GM12878 (cell line): ENCODE measurements around the gene AMDHD2. TPM values are rescaled to one million over a fixed set of nuclear protein-coding genes. Genes with fewer than 3 reads are reported as not detected.

Experiments used
- ATAC-seq: fragments of 200-7000 bp; cut with Tn5 transposase; 3 replicates; pipeline ENCODE4 v1.9.1; 2020; ENCODE audit warnings: mild to moderate bottlenecking, moderate library complexity
- BruUV-seq: library from RNA; stranded (reverse); fragments of 400-500 nt; replicated peaks from 2 replicates; lab custom pipeline; 2021; lab: Mats Ljungman, UMichigan
- CTCF ChIA-PET: fragments of 300-600 bp; sonication (Branson Sonifier 250); formaldehyde crosslinking; extraction: SDS; loops from one replicate; lab custom pipeline; 2021; ENCODE audit warnings: inconsistent platforms; lab: Yijun Ruan, JAX
- POLR2A ChIA-PET: fragments of 350-600 bp; formaldehyde crosslinking; extraction: SDS; loops from one replicate; lab custom pipeline; 2021; ENCODE audit warnings: inconsistent platforms; lab: Charles Lee
- RAD21 ChIA-PET: fragments of 300-600 bp; sonication (Branson Sonifier 250); formaldehyde crosslinking; loops from one replicate; lab custom pipeline; 2023; ENCODE audit warnings: antibody characterized with exemption; ENCODE audit not compliant: unreplicated experiment; lab: Charles Lee
- SMC1A ChIA-PET: fragments of 300-600 bp; sonication (Branson Sonifier 250); formaldehyde crosslinking; loops from one replicate; lab custom pipeline; 2023; ENCODE audit not compliant: unreplicated experiment, uncharacterized antibody; lab: Charles Lee
- DNase-seq: peaks from one replicate; pipeline ENCODE4 v3.0.0-alpha.2; 2011; ENCODE audit warnings: low read depth, low spot score
- FAIRE-seq: peaks from 3 replicates; lab custom pipeline; 2011; peaks lifted over from hg19 to GRCh38; lab: Jason Lieb, UNC
- H2AFZ ChIP-seq: 2 replicates; pipeline ENCODE4 v1.6.0; 2011; ENCODE audit warnings: low read depth, low read length, control low read depth; ENCODE audit not compliant: control insufficient read depth
- H3K27ac ChIP-seq: 2 replicates; pipeline ENCODE4 v1.5.1; 2011; ENCODE audit warnings: control low read depth; ENCODE audit not compliant: control insufficient read depth, insufficient read depth
- H3K27me3 ChIP-seq, 2 experiments: replicated peaks in 1 of 2; 2 replicates each; pipeline versions ENCODE4 v1.6.0 to v1.6.1; 2011; ENCODE audit warnings: low read length in 1 of 2; ENCODE audit not compliant: control insufficient read depth in 2 of 2, insufficient read depth in 2 of 2
- H3K36me3 ChIP-seq, 2 experiments: 2 replicates each; pipeline ENCODE4 v1.5.1; 2011; ENCODE audit warnings: low read length in 1 of 2; ENCODE audit not compliant: control insufficient read depth in 2 of 2, insufficient read depth in 2 of 2
- H3K4me1 ChIP-seq: 2 replicates; pipeline ENCODE4 v1.6.1; 2011; ENCODE audit warnings: mild to moderate bottlenecking, low read length, moderate library complexity, mixed read lengths; ENCODE audit not compliant: control insufficient read depth, insufficient read depth
- H3K4me2 ChIP-seq: 2 replicates; pipeline ENCODE4 v1.6.0; 2011; ENCODE audit warnings: control low read depth; ENCODE audit not compliant: control insufficient read depth, insufficient read depth
- H3K4me3 ChIP-seq: fragments of 200-600 bp; sonication (generic); 2 replicates; pipeline ENCODE4 v1.5.1; 2016
- H3K79me2 ChIP-seq: 2 replicates; pipeline ENCODE4 v1.6.0; 2011; ENCODE audit warnings: low read length; ENCODE audit not compliant: control insufficient read depth, insufficient read depth
- H3K9ac ChIP-seq: 2 replicates; pipeline ENCODE4 v1.8.0; 2011; ENCODE audit warnings: low read length, control low read depth, mixed read lengths; ENCODE audit not compliant: control insufficient read depth, insufficient read depth
- H3K9me3 ChIP-seq: replicated peaks from 3 replicates; pipeline ENCODE4 v1.5.1; 2011; ENCODE audit warnings: mild to moderate bottlenecking, low read length; ENCODE audit not compliant: control insufficient read depth, insufficient read depth
- H4K20me1 ChIP-seq: 2 replicates; pipeline ENCODE4 v1.6.0; 2011; ENCODE audit not compliant: control insufficient read depth, insufficient read depth
- ATF7 ChIP-seq: fragments of 450-650 bp; IDR thresholded peaks from 2 replicates; pipeline ENCODE4 v1.6.1; 2016; ENCODE audit warnings: low read depth, mild to moderate bottlenecking
- FOXK2 ChIP-seq: fragments of 450-650 bp; IDR thresholded peaks from 2 replicates; pipeline ENCODE4 v1.6.1; 2017; ENCODE audit warnings: mild to moderate bottlenecking, moderate library complexity
- KLF5 ChIP-seq: fragments of 450-650 bp; IDR thresholded peaks from 2 replicates; pipeline ENCODE4 v1.6.1; 2014; ENCODE audit warnings: mild to moderate bottlenecking; ENCODE audit not compliant: partially characterized antibody
- SIN3A ChIP-seq: IDR thresholded peaks from 2 replicates; pipeline ENCODE4 v1.6.1; 2012; ENCODE audit warnings: low read depth, low read length, improper control_type of control experiment
- WGBS: methylation state at CpG from one replicate; pipeline ENCODE4 v1.1.6; 2016; ENCODE audit warnings: low lambda C conversion rate; ENCODE audit not compliant: insufficient replicate concordance, insufficient coverage; ENCODE audit errors: missing lambda C conversion rate; 5-methylcytosine and 5-hydroxymethylcytosine counted together
- in situ Hi-C: fragments of 300-500 bp; cut with MboI; formaldehyde crosslinking; loops from 9 replicates; pipeline ENCODE4 v1.14.3; 2018; ENCODE audit warnings: mixed read lengths
- intact Hi-C: fragments of 100-400 bp; cut with micrococcal nuclease; formaldehyde crosslinking; loops from one replicate; pipeline ENCODE4 v1.14.2; 2022; ENCODE audit not compliant: unreplicated experiment
- polyA plus RNA-seq, 11 experiments: library from polyadenylated mRNA; depleted of rRNA in 4 of 11; unstranded in 6 of 11; stranded (reverse) in 5 of 11; fragments of >200 nt; fragmentation: Nextera tagmentation in 4 of 11; fragmentation: Illumina TruSeq in 1 of 11; extraction: Ambion mirVana in 4 of 11; extraction: Trizol in 1 of 11; gene quantifications; 1 replicate in 1 of 11; 2 replicates in 10 of 11; pipeline versions ENCODE4 v1.2.1 to v1.2.3, GENCODE V29; 2011 to 2016; ENCODE audit warnings: inconsistent platforms in 2 of 11, missing spikeins in 2 of 11, low read depth in 1 of 11
- total RNA-seq, 4 experiments: library from RNA; depleted of rRNA in 3 of 4; stranded (reverse); fragments of >200 nt in 3 of 4; fragmentation: Illumina TruSeq in 1 of 4; extraction: Trizol in 1 of 4; gene quantifications; 2 replicates each; pipeline versions ENCODE4 v1.2.1 to v1.2.3, GENCODE V29; 2013 to 2021
- TF ChIP-seq, protein P1 (sequence below): fragments of 450-650 bp; IDR thresholded peaks from 2 replicates; pipeline ENCODE4 v1.6.1; 2016; ENCODE audit warnings: mild to moderate bottlenecking
- TF ChIP-seq, protein P2 (sequence below): IDR thresholded peaks from 2 replicates; pipeline ENCODE4 v1.6.1; 2012; ENCODE audit warnings: low read depth, low read length, improper control_type of control experiment

Gene AMDHD2
- total and polyA plus RNA-seq, 10 of the 15 experiments (the other 5 are each of a cell fraction or from before 2014, with no cell fraction given) = 0.60 to 41.8 (median 24.3) TPM; not detected in 1

DNA sequence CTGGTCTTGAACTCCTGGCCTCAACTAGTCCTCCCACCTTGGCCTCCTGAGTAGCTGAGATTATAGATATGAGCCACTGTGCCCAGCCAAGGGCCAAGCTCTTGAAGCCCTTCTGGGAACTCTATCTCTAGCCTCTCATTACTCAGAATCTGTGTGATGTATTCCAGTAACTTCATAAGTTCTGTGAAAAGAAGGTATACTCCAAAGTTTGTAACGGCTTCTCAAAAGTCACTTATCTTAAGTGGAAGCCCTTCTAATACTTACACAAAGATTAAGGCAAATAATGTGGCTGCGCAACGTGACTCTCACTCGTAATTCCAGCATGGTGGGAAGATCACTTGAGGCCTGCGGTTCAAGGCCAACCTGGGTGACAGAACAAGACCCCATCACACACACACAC is 25.6 kb upstream of the AMDHD2 start (continued):
- TF ChIP-seq FOXK2 = no peak
- TF ChIP-seq, protein P1, sequence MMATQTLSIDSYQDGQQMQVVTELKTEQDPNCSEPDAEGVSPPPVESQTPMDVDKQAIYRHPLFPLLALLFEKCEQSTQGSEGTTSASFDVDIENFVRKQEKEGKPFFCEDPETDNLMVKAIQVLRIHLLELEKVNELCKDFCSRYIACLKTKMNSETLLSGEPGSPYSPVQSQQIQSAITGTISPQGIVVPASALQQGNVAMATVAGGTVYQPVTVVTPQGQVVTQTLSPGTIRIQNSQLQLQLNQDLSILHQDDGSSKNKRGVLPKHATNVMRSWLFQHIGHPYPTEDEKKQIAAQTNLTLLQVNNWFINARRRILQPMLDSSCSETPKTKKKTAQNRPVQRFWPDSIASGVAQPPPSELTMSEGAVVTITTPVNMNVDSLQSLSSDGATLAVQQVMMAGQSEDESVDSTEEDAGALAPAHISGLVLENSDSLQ = no peak
- no peak for TF ChIP-seq SIN3A
- TF ChIP-seq ATF7 = no peak
- TF ChIP-seq, all 136 proteins: peak for 0

DNA sequence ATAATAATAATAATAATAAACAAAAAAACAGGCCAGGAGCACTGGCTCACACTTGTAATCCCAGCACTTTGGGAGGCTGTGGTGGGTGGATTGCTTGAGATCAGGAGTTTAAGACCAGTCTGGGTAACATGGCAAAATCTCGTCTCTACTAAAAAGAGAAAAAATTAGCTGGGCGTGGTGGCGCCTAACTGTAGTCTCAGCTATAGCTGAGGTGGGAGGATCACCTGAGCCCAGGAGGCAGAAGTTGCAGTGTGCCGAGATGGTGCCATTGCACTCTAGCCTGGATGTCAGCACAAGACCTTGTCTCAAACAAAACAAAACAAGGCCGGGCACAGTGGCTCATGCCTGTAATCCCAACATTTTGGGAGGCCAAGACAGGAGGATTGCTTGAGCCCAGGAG is 25.1 kb upstream of the AMDHD2 start:
- POLR2A ChIA-PET = no interaction called here
- ATAC-seq = no peak
- Histone ChIP-seq H3K4me1 (no peaks in the 10 kb centered on the region), H3K27ac (no peak overlapping the region), H3K4me2 (no peak overlapping the region), H3K79me2 (no peaks in the 10 kb centered on the region), H3K9ac (no peak overlapping the region), H3K9me3 (no peaks in the 10 kb centered on the region)
- WGBS = 78% methylated on average over 5 of the region's 5 CpGs
- TF ChIP-seq, protein P2, sequence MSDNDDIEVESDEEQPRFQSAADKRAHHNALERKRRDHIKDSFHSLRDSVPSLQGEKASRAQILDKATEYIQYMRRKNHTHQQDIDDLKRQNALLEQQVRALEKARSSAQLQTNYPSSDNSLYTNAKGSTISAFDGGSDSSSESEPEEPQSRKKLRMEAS = no peak
- no peak for TF ChIP-seq KLF5
- TF ChIP-seq, all 136 proteins: peak for 0
- intact Hi-C loops (no loop called here), in situ Hi-C loops (loop anchor here (5.0 to 10.0 kb wide), 2 partner anchors 158 to 480 kb away; partner anchors contain the start of gene NPW)
- H4K20me1 ChIP-seq = no peaks in the 10 kb centered on the region
- BruUV-seq = no TSS peak
- SMC1A ChIA-PET = no interaction called here
- H3K27me3 ChIP-seq = no peaks in the 10 kb centered on the region
- FAIRE-seq = no peak
- H3K4me3 ChIP-seq = no peak overlapping the region
- peaks cover 0 to 11% of the 10 kb centered on the region in 2 experiments; a peak in 2 of 4 replicates for H3K36me3 ChIP-seq
- RAD21 ChIA-PET = interaction anchor here (0.7 kb wide), 1 partner anchor 157 kb away, joined by 3 read pairs; no protein-coding TSS in a partner anchor
- CTCF ChIA-PET = interaction anchor here (1.1 kb wide), 1 partner anchor 10 kb away, joined by 3 read pairs; no protein-coding TSS in a partner anchor
- H2AFZ ChIP-seq = no peak overlapping the region
- DNase-seq = no peak
